Smooth muscle cell (in vitro differentiated cells): ENCODE results near the gene CACNA2D1. TPM values are rescaled to one million over a fixed set of nuclear protein-coding genes. Genes with fewer than 3 reads are reported as not detected.

Experiments used
- DNase-seq: peaks from one replicate; lab custom pipeline; 2025; ENCODE audit not compliant: unreplicated experiment; lab: John Stamatoyannopoulos, UW
- H2AFZ ChIP-seq: fragments of 200-600 bp; sonication (generic); 2 replicates; pipeline ENCODE4 v1.6.0; 2016; ENCODE audit warnings: antibody characterized with exemption, low read depth, mild to moderate bottlenecking
- H3F3A ChIP-seq: fragments of 200-600 bp; sonication (generic); 2 replicates; pipeline ENCODE4 v1.6.0; 2017; ENCODE audit warnings: antibody characterized with exemption, low read depth
- H3K27ac ChIP-seq: fragments of 200-600 bp; sonication (generic); 2 replicates; pipeline ENCODE4 v1.5.1; 2016; ENCODE audit warnings: low read depth, mild to moderate bottlenecking
- H3K27me3 ChIP-seq: fragments of 200-600 bp; sonication (generic); 2 replicates; pipeline ENCODE4 v1.6.1; 2016; ENCODE audit warnings: low read depth, mild to moderate bottlenecking
- H3K36me3 ChIP-seq: fragments of 200-600 bp; sonication (generic); 2 replicates; pipeline ENCODE4 v1.5.1; 2016; ENCODE audit warnings: low read depth
- H3K4me1 ChIP-seq: fragments of 200-600 bp; sonication (generic); 2 replicates; pipeline ENCODE4 v1.5.1; 2016; ENCODE audit warnings: low read depth
- H3K4me2 ChIP-seq: fragments of 200-600 bp; sonication (generic); 2 replicates; pipeline ENCODE4 v1.6.0; 2016; ENCODE audit warnings: mild to moderate bottlenecking
- H3K4me3 ChIP-seq: fragments of 200-600 bp; sonication (generic); 2 replicates; pipeline ENCODE4 v1.5.1; 2016; ENCODE audit warnings: mild to moderate bottlenecking
- H3K79me2 ChIP-seq: fragments of 200-600 bp; sonication (generic); 2 replicates; pipeline ENCODE4 v1.6.0; 2016; ENCODE audit warnings: low read depth, mild to moderate bottlenecking
- H3K9ac ChIP-seq: fragments of 200-600 bp; sonication (generic); 2 replicates; pipeline ENCODE4 v1.6.0; 2016; ENCODE audit warnings: low read depth
- H3K9me3 ChIP-seq: fragments of 200-600 bp; sonication (generic); replicated peaks from 2 replicates; pipeline ENCODE4 v1.5.1; 2016; ENCODE audit warnings: low read depth
- H4K20me1 ChIP-seq: fragments of 200-600 bp; sonication (generic); 2 replicates; pipeline ENCODE4 v1.6.0; 2016; ENCODE audit warnings: low read depth
- WGBS: methylation state at CpG from one replicate; pipeline ENCODE4 v1.1.7; 2016; ENCODE audit warnings: low lambda C conversion rate; 5-methylcytosine and 5-hydroxymethylcytosine counted together
- polyA plus RNA-seq: library from polyadenylated mRNA; unstranded; fragments of >200 nt; fragmentation: Nextera tagmentation; extraction: Ambion mirVana; gene quantifications from 2 replicates; pipeline ENCODE4 v1.2.1, GENCODE V29; 2016
- total RNA-seq: library from RNA; depleted of rRNA; stranded (reverse); fragments of >200 nt; gene quantifications from 2 replicates; pipeline ENCODE4 v1.2.3, GENCODE V29; 2014
- TF ChIP-seq, protein P1 (sequence below): fragments of 200-600 bp; sonication (generic); IDR thresholded peaks from 2 replicates; pipeline ENCODE4 v1.5.1; 2017; ENCODE audit warnings: borderline replicate concordance, mild to moderate bottlenecking, antibody characterized with exemption; ENCODE audit not compliant: insufficient read depth, poor library complexity, severe bottlenecking

Gene CACNA2D1
- total and polyA plus RNA-seq, 2 experiments from 2014 or later = 4.1 to 39.3 TPM

DNA sequence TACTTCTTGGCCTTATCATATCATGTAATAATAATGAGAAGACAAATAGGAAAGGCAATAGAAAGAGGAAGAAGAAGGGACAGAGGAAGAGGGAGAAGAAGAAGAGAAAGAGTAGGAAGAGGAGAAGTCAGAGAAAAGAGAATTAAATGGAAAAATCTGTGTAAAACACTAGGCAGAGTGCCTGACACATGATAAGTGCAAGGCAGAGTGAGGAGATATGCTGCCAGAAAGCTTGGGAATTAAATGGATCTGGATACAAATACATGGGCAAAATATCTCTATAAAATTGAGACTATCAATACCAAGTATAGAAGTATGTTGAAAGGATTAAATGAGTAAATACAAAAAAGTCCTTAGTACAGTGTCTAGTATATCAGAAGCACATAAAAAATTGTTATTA lies 124.8 kb downstream of the CACNA2D1 start:
- Histone ChIP-seq H3K36me3 (no peaks in the 10 kb centered on the region), H3K4me2 (peak overlapping the region; percentile 21), H4K20me1 (no peaks in the 10 kb centered on the region), H3K27me3 (no peaks in the 10 kb centered on the region), H2AFZ (no peak overlapping the region), H3K4me1 (peaks cover 7% of the 10 kb centered on the region), H3K79me2 (no peaks in the 10 kb centered on the region), H3K9ac (no peak overlapping the region), H3K27ac (no peak overlapping the region), H3K9me3 (no peaks in the 10 kb centered on the region), H3K4me3 (no peak overlapping the region), H3F3A (no peaks in the 10 kb centered on the region)
- DNase-seq = no peak
- TF ChIP-seq, protein P1, sequence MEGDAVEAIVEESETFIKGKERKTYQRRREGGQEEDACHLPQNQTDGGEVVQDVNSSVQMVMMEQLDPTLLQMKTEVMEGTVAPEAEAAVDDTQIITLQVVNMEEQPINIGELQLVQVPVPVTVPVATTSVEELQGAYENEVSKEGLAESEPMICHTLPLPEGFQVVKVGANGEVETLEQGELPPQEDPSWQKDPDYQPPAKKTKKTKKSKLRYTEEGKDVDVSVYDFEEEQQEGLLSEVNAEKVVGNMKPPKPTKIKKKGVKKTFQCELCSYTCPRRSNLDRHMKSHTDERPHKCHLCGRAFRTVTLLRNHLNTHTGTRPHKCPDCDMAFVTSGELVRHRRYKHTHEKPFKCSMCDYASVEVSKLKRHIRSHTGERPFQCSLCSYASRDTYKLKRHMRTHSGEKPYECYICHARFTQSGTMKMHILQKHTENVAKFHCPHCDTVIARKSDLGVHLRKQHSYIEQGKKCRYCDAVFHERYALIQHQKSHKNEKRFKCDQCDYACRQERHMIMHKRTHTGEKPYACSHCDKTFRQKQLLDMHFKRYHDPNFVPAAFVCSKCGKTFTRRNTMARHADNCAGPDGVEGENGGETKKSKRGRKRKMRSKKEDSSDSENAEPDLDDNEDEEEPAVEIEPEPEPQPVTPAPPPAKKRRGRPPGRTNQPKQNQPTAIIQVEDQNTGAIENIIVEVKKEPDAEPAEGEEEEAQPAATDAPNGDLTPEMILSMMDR = no peak

DNA sequence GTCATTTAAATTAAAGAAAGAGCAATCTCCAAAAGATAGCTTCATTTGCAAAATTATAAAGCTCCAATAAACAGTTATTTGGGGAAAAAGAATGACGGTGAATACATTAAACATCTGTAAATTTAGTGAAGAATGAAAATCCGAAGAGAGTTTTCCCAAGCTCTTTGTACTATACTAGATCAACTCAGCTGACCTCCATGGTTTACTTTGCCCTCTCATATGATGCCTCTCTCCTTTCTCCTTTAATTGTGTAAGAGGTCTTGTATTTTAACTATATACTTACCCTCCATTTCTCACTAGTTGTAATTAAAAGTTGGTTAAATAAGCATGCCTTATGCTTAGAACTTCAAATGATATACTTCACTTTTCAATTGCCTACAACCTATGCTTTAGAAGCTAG lies 125.8 kb downstream of the CACNA2D1 start:
- Histone ChIP-seq H3K9ac (no peak overlapping the region), H3F3A (no peaks in the 10 kb centered on the region), H3K27me3 (no peaks in the 10 kb centered on the region), H2AFZ (peak overlapping the region; percentile 3), H3K4me1 (peaks cover 7% of the 10 kb centered on the region), H3K9me3 (no peaks in the 10 kb centered on the region), H3K4me3 (no peak overlapping the region), H3K79me2 (no peaks in the 10 kb centered on the region), H3K36me3 (no peaks in the 10 kb centered on the region), H3K4me2 (no peak overlapping the region), H4K20me1 (no peaks in the 10 kb centered on the region), H3K27ac (no peak overlapping the region)
- no peak for DNase-seq
- TF ChIP-seq, protein P1 = no peak
- WGBS = 85% methylated on average over 2 of the region's 2 CpGs

DNA sequence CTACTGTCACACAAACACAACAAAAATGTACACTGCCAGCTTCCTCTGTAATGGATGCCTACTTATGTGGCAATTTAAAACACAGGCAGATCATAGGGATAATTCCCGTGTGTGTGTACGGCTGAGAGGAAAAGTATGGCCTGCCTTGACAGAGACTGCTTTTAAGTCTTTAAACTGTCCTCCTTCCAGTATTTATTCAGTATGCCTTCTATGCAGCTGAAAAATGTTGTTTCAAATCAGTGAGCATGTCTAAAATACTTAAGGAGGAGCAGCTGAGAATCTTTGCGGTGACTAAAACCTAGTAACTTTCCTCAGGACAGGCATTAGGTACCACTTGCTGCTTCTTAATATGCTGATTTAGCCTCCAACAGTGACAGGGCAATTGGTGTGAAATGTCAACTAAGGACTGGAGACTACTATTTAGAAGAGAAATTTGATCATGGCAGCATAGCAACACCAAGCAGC lies 126.3 kb downstream of the CACNA2D1 start:
- Histone ChIP-seq H3K27me3 (no peaks in the 10 kb centered on the region), H3K27ac (no peak overlapping the region), H2AFZ (peak overlapping the region; percentile 3), H3K79me2 (no peaks in the 10 kb centered on the region), H3K4me3 (no peak overlapping the region), H4K20me1 (no peaks in the 10 kb centered on the region), H3K9me3 (no peaks in the 10 kb centered on the region), H3K4me1 (peaks cover 7% of the 10 kb centered on the region), H3F3A (no peaks in the 10 kb centered on the region), H3K36me3 (no peaks in the 10 kb centered on the region), H3K4me2 (no peak overlapping the region), H3K9ac (no peak overlapping the region)
- TF ChIP-seq, protein P1 = no peak
- 60% methylated on average over 3 of the region's 3 CpGs for WGBS
- DNase-seq = no peak

DNA sequence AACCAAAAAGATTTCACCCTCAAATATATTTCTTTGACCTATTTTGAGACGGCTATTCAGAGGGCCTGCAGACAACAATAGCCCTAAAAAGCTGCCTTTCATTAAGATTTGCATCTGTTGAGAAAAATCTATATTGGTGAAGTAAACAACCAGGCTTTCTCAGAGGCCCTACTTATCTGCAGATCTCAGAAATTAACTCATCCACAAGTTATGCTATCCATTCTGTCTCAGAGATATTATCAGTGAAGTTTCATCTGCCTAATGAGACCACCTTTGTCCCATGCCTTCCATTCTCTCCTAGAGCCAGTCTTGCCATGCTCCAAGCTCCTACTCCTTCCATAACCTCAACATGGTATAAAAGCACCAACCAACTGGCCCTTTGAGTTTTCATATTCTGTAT lies 130.3 kb downstream of the CACNA2D1 start:
- H3F3A ChIP-seq = no peaks in the 10 kb centered on the region
- WGBS = 48% methylated on average over 1 of the region's 1 CpG
- H3K4me1 ChIP-seq = no peaks in the 10 kb centered on the region
- no peaks in the 10 kb centered on the region for H3K79me2 ChIP-seq
- no peak overlapping the region for H2AFZ ChIP-seq
- H3K36me3 ChIP-seq = no peaks in the 10 kb centered on the region
- no peaks in the 10 kb centered on the region for H3K27me3 ChIP-seq
- H4K20me1 ChIP-seq = no peaks in the 10 kb centered on the region
- H3K27ac ChIP-seq = no peak overlapping the region
- H3K9me3 ChIP-seq = no peaks in the 10 kb centered on the region
- TF ChIP-seq, protein P1 = no peak
- H3K4me3 ChIP-seq = no peak overlapping the region
- no peak overlapping the region for H3K4me2 ChIP-seq
- DNase-seq = no peak
- H3K9ac ChIP-seq = no peak overlapping the region
